Keratinocyte (primary cell): ENCODE data around the gene CAMSAP1. TPM values are rescaled to one million over a fixed set of nuclear protein-coding genes. Genes with fewer than 3 reads are reported as not detected.

ENCODE experiments used
- DNase-seq: peaks from one replicate; pipeline ENCODE4 v3.0.0-alpha.2; 2011; ENCODE audit warnings: low read depth, missing footprints, low spot score
- FAIRE-seq: peaks from 2 replicates; lab custom pipeline; 2011; peaks lifted over from hg19 to GRCh38; lab: Jason Lieb, UNC
- H2AFZ ChIP-seq: 2 replicates; pipeline ENCODE4 v1.6.0; 2012; ENCODE audit warnings: low read length, control low read depth, inconsistent platforms; ENCODE audit not compliant: control insufficient read depth
- H3K27ac ChIP-seq: 2 replicates; pipeline ENCODE4 v1.5.1; 2011; ENCODE audit warnings: low read length; ENCODE audit not compliant: control insufficient read depth, insufficient read depth
- H3K27me3 ChIP-seq: 3 replicates; pipeline ENCODE4 v1.6.0; 2011; ENCODE audit warnings: low read length; ENCODE audit not compliant: control insufficient read depth, insufficient read depth; ENCODE audit errors: extremely low read depth
- H3K36me3 ChIP-seq, 2 experiments: 2 replicates in 1 of 2; 3 replicates in 1 of 2; pipeline ENCODE4 v1.5.1; 2011; ENCODE audit warnings: low read length in 2 of 2, mild to moderate bottlenecking in 1 of 2; ENCODE audit not compliant: control insufficient read depth in 2 of 2, insufficient read depth in 2 of 2; ENCODE audit errors: extremely low read depth in 1 of 2
- H3K4me1 ChIP-seq: 3 replicates; pipeline ENCODE4 v1.5.1; 2011; ENCODE audit warnings: low read length; ENCODE audit not compliant: control insufficient read depth, insufficient read depth; ENCODE audit errors: extremely low read depth
- H3K4me2 ChIP-seq: 3 replicates; pipeline ENCODE4 v1.6.0; 2011; ENCODE audit warnings: low read depth, low read length; ENCODE audit not compliant: control insufficient read depth, insufficient read depth; ENCODE audit errors: extremely low read depth
- H3K4me3 ChIP-seq, 3 experiments: fragments of 200-600 bp in 1 of 3; sonication (generic) in 1 of 3; 2 replicates in 2 of 3; 3 replicates in 1 of 3; pipeline ENCODE4 v1.5.1; 2011 to 2016; ENCODE audit warnings: low read length in 3 of 3, mild to moderate bottlenecking in 3 of 3, control low read depth in 2 of 3, inconsistent platforms in 1 of 3, low read depth in 1 of 3, mixed read lengths in 1 of 3, mixed run types in 1 of 3, moderate library complexity in 1 of 3; ENCODE audit not compliant: control insufficient read depth in 2 of 3, insufficient read depth in 2 of 3; ENCODE audit errors: extremely low read depth in 1 of 3
- H3K79me2 ChIP-seq: 2 replicates; pipeline ENCODE4 v1.6.0; 2012; ENCODE audit warnings: low read length; ENCODE audit not compliant: control insufficient read depth, insufficient read depth
- H3K9ac ChIP-seq: 3 replicates; pipeline ENCODE4 v1.6.0; 2011; ENCODE audit warnings: low read length; ENCODE audit not compliant: control insufficient read depth, insufficient read depth; ENCODE audit errors: extremely low read depth
- H3K9me1 ChIP-seq: 3 replicates; pipeline ENCODE4 v1.6.0; 2011; ENCODE audit warnings: low read length; ENCODE audit not compliant: control insufficient read depth, insufficient read depth; ENCODE audit errors: extremely low read depth
- H3K9me3 ChIP-seq: 2 replicates; pipeline ENCODE4 v1.5.1; 2012; ENCODE audit warnings: low read depth, low read length; ENCODE audit not compliant: control insufficient read depth
- H4K20me1 ChIP-seq: 3 replicates; pipeline ENCODE4 v1.6.0; 2011; ENCODE audit warnings: low read length; ENCODE audit not compliant: control insufficient read depth, insufficient read depth; ENCODE audit errors: extremely low read depth
- CTCF ChIP-seq, 3 experiments: IDR thresholded peaks in 1 of 3; conservative IDR thresholded peaks in 1 of 3; optimal IDR thresholded peaks in 1 of 3; 2 replicates in 2 of 3; 3 replicates in 1 of 3; pipeline versions ENCODE3 to v1.5.1; 2011; ENCODE audit warnings: low read length in 3 of 3, mild to moderate bottlenecking in 3 of 3, moderate library complexity in 2 of 3, control low read depth in 1 of 3, inconsistent platforms in 1 of 3; ENCODE audit not compliant: insufficient read depth in 2 of 3; ENCODE audit errors: extremely low read depth in 1 of 3
- EZH2 ChIP-seq: IDR thresholded peaks from one replicate; pipeline ENCODE4 v1.6.1; 2012; ENCODE audit warnings: inconsistent platforms, mild to moderate bottlenecking, low read length, moderate library complexity
- dilution Hi-C: fragments of 300-500 bp; cut with MboI; formaldehyde crosslinking; loops from one replicate; pipeline ENCODE4 v1.7.0; 2020; ENCODE audit warnings: low sequenced_read_pairs; ENCODE audit not compliant: extremely low pct_ligation_motif_present
- polyA plus RNA-seq, 5 experiments: library from polyadenylated mRNA; depleted of rRNA in 3 of 5; stranded (reverse) in 3 of 5; stranded (forward) in 1 of 5; unstranded in 1 of 5; fragments of >200 nt; gene quantifications; 1 replicate in 1 of 5; 2 replicates in 3 of 5; 3 replicates in 1 of 5; pipeline versions ENCODE4 v1.2.1 to v1.2.3, GENCODE V29; 2011 to 2012; ENCODE audit warnings: missing spikeins in 2 of 5, low read depth in 1 of 5, low replicate concordance in 1 of 5

CAMSAP1 gene
- polyA plus RNA-seq, 1 donor (not counting 4 experiments of a cell fraction or from before 2014, with no cell fraction given), result 8.3 TPM

GRCh38 chr9:135788576-135789300 is 118.6 kb downstream of the CAMSAP1 start:
- dilution Hi-C loops, result no loop called here
- no peak overlapping the region for H3K9ac ChIP-seq
- H3K27me3 ChIP-seq, result peaks cover 3% of the 10 kb centered on the region
- no peaks in the 10 kb centered on the region for H3K36me3 ChIP-seq
- no peak overlapping the region for H3K4me2 ChIP-seq
- no peaks in the 10 kb centered on the region for H4K20me1 ChIP-seq
- H2AFZ ChIP-seq, result no peak overlapping the region
- no peaks in the 10 kb centered on the region for H3K9me3 ChIP-seq
- no peak overlapping the region for H3K27ac ChIP-seq
- FAIRE-seq (no peak), DNase-seq (no peak)
- H3K4me3 ChIP-seq, result no peak overlapping the region
- TF ChIP-seq EZH2, result no peak
- no peak for TF ChIP-seq CTCF (optimal IDR thresholded peaks at IDR 0.05 in 1 of 3, IDR thresholded peaks at IDR 0.05 in 1 of 3, conservative IDR thresholded peaks at IDR 0.05 in 1 of 3; ENCODE audit: extremely low read depth in 1 of 3, insufficient read depth in 2 of 3, low read length in 3 of 3)
- no peaks in the 10 kb centered on the region for H3K4me1 ChIP-seq
- H3K79me2 ChIP-seq, result no peaks in the 10 kb centered on the region
- H3K9me1 ChIP-seq, result no peaks in the 10 kb centered on the region

- TF ChIP-seq EZH2 (no peak), CTCF (optimal IDR thresholded peaks at IDR 0.05 in 1 of 3, IDR thresholded peaks at IDR 0.05 in 1 of 3, conservative IDR thresholded peaks at IDR 0.05 in 1 of 3; ENCODE audit: extremely low read depth in 1 of 3, insufficient read depth in 2 of 3, low read length in 3 of 3) (no peak)
- Histone ChIP-seq H3K27me3 (no peaks in the 10 kb centered on the region), H2AFZ (no peak overlapping the region), H3K36me3 (no peaks in the 10 kb centered on the region), H3K79me2 (no peaks in the 10 kb centered on the region), H3K4me2 (no peak overlapping the region), H3K9me1 (no peaks in the 10 kb centered on the region), H3K4me1 (no peaks in the 10 kb centered on the region), H3K27ac (no peak overlapping the region), H4K20me1 (no peaks in the 10 kb centered on the region), H3K9ac (no peak overlapping the region), H3K9me3 (no peaks in the 10 kb centered on the region), H3K4me3 (no peak overlapping the region)
- FAIRE-seq (no peak), DNase-seq (no peak)
- dilution Hi-C loops, result no loop called here
Observed at GRCh38 chr9:135787776-135788575, 119.4 kb downstream of the CAMSAP1 start.
